HL-60 (cell line): Measurements from ENCODE around the gene PLEKHG2.
A peak's percentile ranks its signal among the peaks of the same experiment; 100 is the strongest.

ENCODE experiments used
- DNase-seq, 2 experiments: peaks; one replicate each; pipeline ENCODE4 v3.0.0-alpha.2; 2010 to 2020; ENCODE audit warnings: low read depth in 1 of 2, low spot score in 1 of 2
- H3K27ac ChIP-seq: fragments of 250-450 bp; sonication (Bioruptor Pico); replicated peaks from 2 replicates; pipeline ENCODE4 v1.5.1; 2020; ENCODE audit warnings: mild to moderate bottlenecking, moderate library complexity
- H3K27me3 ChIP-seq: fragments of 250-450 bp; sonication (Bioruptor Pico); 2 replicates; pipeline ENCODE4 v1.5.1; 2021; ENCODE audit warnings: mild to moderate bottlenecking, moderate library complexity; ENCODE audit not compliant: insufficient read depth, poor library complexity, severe bottlenecking
- H3K4me3 ChIP-seq: replicated peaks from 2 replicates; pipeline ENCODE4 v1.5.1; 2011; ENCODE audit warnings: mild to moderate bottlenecking, control low read depth, low read length; ENCODE audit not compliant: insufficient read depth
- GABPA ChIP-seq: IDR thresholded peaks from 2 replicates; pipeline ENCODE4 v1.6.1; 2012; ENCODE audit warnings: low read depth
- POLR2AphosphoS5 ChIP-seq: IDR thresholded peaks from 2 replicates; pipeline ENCODE4 v1.6.1; 2012; ENCODE audit warnings: low read depth
- SPI1 ChIP-seq: IDR thresholded peaks from 2 replicates; pipeline ENCODE4 v1.6.1; 2012; ENCODE audit warnings: low read depth, mild to moderate bottlenecking, borderline replicate concordance
- TF ChIP-seq, protein P1 (sequence below): IDR thresholded peaks from one replicate; pipeline ENCODE4 v1.5.1; 2011; ENCODE audit warnings: low read length, control low read depth, inconsistent platforms; ENCODE audit not compliant: insufficient read depth
- TF ChIP-seq, protein P2 (sequence below): IDR thresholded peaks from 2 replicates; pipeline ENCODE4 v1.6.1; 2012; ENCODE audit warnings: low read depth; ENCODE audit not compliant: insufficient replicate concordance

PLEKHG2 gene

DNA sequence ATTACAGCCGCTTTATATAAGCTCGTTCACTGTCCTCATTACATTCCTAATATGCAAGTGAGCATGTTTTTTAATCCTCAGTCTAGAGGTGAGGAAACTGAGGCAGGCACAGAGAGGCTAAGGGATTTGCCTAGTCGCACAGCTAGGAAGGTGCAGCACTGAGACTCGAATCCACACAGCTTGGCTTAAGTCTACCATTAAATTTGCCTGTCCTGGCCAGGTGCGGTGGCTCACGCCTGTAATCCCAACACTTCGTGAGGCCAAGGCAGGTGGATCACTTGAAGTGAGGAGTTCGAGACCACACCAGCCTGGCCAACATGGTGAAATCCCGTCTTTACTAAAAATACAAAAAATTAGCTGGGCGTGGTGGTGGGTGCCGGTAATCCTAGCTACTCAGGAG lies 15.2 kb downstream of the PLEKHG2 start:
- H3K27ac ChIP-seq: no peak overlapping the region
- DNase-seq: no peak
- H3K4me3 ChIP-seq: no peak overlapping the region
- no peaks in the 10 kb centered on the region for H3K27me3 ChIP-seq
- TF ChIP-seq POLR2AphosphoS5: no peak
- TF ChIP-seq, protein P1, sequence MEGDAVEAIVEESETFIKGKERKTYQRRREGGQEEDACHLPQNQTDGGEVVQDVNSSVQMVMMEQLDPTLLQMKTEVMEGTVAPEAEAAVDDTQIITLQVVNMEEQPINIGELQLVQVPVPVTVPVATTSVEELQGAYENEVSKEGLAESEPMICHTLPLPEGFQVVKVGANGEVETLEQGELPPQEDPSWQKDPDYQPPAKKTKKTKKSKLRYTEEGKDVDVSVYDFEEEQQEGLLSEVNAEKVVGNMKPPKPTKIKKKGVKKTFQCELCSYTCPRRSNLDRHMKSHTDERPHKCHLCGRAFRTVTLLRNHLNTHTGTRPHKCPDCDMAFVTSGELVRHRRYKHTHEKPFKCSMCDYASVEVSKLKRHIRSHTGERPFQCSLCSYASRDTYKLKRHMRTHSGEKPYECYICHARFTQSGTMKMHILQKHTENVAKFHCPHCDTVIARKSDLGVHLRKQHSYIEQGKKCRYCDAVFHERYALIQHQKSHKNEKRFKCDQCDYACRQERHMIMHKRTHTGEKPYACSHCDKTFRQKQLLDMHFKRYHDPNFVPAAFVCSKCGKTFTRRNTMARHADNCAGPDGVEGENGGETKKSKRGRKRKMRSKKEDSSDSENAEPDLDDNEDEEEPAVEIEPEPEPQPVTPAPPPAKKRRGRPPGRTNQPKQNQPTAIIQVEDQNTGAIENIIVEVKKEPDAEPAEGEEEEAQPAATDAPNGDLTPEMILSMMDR: no peak

DNA sequence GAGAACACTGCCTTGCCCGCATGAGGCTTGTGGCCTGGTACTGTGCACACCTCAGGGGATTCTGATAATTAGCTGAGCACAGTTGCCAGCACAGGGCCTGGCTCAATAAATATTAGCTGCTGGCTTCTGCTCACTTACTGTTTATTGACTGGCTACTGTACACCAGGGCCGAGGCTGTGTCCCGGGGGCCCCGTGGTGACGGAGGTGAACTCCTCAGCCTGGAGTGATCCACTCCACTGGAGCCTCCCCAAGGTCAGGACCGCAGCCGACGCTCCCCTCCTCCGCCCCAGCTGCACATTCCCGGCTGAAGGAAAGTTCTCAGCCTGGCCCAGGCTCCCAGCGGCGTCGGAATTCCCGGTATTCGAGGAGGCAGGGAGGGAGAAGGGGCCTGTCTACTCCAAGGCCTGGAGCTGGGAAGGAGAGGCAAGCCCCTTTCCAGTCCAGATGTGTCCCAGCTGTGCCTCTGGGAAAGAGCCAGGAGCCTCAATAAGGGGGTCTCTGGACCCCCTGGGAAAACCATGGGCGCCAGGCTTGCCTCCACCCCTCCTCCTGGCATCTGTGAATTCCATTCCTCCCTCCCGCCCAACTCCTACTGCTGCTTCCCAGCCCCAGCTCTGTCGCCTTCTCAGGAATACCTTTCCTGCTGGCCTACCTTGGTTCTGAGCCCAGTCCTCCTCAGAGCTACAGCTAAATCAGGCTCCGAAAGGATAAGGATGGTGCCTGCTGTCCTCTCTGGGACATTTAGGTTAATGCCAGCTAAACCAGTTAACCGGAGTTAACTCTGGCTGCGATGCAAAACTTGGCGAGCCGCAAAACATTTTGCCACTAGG lies 16.0 kb downstream of the PLEKHG2 start:
- no peak for DNase-seq
- Histone ChIP-seq H3K4me3 (no peak overlapping the region), H3K27me3 (no peaks in the 10 kb centered on the region), H3K27ac (no peak overlapping the region)
- TF ChIP-seq, protein P2, sequence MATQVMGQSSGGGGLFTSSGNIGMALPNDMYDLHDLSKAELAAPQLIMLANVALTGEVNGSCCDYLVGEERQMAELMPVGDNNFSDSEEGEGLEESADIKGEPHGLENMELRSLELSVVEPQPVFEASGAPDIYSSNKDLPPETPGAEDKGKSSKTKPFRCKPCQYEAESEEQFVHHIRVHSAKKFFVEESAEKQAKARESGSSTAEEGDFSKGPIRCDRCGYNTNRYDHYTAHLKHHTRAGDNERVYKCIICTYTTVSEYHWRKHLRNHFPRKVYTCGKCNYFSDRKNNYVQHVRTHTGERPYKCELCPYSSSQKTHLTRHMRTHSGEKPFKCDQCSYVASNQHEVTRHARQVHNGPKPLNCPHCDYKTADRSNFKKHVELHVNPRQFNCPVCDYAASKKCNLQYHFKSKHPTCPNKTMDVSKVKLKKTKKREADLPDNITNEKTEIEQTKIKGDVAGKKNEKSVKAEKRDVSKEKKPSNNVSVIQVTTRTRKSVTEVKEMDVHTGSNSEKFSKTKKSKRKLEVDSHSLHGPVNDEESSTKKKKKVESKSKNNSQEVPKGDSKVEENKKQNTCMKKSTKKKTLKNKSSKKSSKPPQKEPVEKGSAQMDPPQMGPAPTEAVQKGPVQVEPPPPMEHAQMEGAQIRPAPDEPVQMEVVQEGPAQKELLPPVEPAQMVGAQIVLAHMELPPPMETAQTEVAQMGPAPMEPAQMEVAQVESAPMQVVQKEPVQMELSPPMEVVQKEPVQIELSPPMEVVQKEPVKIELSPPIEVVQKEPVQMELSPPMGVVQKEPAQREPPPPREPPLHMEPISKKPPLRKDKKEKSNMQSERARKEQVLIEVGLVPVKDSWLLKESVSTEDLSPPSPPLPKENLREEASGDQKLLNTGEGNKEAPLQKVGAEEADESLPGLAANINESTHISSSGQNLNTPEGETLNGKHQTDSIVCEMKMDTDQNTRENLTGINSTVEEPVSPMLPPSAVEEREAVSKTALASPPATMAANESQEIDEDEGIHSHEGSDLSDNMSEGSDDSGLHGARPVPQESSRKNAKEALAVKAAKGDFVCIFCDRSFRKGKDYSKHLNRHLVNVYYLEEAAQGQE: no peak
- no peak for TF ChIP-seq SPI1
- no peak for TF ChIP-seq GABPA
- TF ChIP-seq, protein P1: no peak
- TF ChIP-seq POLR2AphosphoS5: no peak

DNA sequence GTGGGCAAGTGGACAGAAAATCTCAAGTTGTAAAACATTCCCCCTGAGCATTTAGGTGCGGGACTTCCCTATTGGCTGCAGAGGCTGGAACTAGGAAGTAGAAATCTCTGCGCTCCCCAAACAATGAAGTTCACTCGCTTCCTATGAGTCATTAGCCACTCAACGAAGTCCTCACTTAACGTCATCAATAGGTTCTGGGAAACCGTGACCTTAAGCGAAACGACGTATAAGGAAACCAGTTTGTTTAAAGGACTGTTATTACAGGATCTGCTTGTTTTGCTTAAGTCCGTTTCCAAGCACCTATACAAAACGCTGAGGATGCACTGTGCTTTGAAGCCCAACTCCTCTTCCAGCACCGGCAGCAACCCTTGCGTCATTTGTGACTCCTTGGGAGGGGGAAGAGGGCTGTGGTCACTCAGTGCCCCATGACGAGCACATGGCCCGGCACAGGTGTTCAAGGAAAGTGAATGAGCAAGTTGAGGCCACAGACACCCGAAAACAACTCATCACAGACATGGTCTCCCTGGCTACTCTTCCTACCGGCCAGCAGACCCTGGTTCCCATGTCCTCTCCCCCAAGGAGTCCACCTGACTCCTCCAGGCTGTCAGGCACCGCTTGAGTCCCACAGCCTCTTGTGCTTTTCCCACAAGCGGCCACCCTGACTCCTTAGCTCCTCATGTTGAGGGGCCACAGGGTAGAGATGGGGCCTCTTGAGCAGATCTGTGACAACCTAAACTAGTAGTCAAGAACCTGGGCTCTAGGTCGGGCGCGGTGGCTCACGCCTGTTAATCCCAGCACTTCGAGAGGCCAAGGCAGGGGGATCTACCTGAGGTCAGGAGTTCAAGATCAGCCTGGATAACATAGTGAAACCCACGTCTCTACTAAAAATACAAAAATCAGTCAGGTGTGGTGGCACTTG lies 18.5 kb downstream of the PLEKHG2 start:
- Histone ChIP-seq H3K27me3 (no peaks in the 10 kb centered on the region), H3K27ac (peak overlapping the region; percentile 60), H3K4me3 (peak overlapping the region; percentile 10; the same call in 1 of the 2 replicates)
- DNase-seq: peak; percentile 74 to 90
- TF ChIP-seq SPI1: peak; percentile 28; the same call in 1 of the 2 replicates
- TF ChIP-seq, protein P2: no peak
- peak; percentile 72; the same call in 1 of the 2 replicates for TF ChIP-seq POLR2AphosphoS5

DNA sequence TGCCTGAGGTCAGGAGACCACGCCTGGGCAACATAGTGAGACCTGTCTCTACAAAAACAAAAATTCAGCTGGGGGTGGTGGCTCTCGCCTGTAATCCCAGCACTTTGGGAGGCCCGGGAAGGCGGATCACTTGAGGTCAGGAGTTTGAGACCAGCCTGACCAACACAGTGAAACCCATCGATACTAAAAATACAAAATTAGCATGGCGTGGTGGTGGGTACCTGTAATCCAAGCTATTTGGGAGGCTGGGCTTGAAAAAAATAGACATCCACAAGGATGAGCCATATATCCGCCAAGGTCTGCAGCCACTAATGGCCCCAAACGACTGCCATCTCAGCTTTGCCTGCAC lies 20.2 kb downstream of the PLEKHG2 start:
- TF ChIP-seq GABPA (no peak), SPI1 (no peak), POLR2AphosphoS5 (no peak)
- TF ChIP-seq, protein P2: no peak
- TF ChIP-seq, protein P1: no peak
- Histone ChIP-seq H3K4me3 (no peak overlapping the region), H3K27me3 (no peaks in the 10 kb centered on the region), H3K27ac (no peak overlapping the region)
- no peak for DNase-seq
